SHP77 (cell line): ENCODE results near the gene CACNA1I.

Experiments used
- DNase-seq, 2 experiments: peaks; one replicate each; lab custom pipeline; 2025; lab: John Stamatoyannopoulos, UW

Gene CACNA1I

DNA sequence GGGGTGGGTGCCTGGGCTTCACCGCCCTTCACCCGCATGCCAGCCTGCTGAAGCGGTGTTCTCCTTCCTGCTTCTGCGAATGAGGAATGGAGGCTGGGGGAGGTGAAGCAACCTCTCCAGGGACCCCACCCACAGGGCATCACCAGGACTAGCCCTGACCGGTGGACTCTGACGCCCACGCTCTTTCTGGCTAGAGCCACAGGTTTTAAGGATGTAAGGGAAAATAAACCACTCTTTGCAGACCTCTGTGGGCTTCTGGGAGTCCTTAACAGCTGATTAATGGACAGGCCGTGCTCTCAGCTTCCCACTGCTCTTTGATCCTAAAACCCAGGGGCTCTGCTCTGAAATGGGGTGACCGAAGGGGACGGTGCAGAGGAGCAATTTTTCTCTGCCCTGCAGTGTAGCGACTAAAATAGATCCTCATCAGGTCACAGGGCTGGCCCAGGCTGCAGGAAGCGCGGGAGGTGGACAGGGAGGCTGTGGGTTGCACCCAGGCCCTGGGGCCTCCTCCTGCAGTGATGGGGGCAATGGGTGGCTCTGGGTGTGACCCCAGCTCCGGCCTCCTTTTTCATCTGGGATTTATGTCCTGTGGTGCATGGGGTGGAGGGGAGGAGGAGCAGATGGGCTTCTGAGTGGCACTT, 127.4 kb downstream of the CACNA1I start:
- DNase-seq, result no peak

DNA sequence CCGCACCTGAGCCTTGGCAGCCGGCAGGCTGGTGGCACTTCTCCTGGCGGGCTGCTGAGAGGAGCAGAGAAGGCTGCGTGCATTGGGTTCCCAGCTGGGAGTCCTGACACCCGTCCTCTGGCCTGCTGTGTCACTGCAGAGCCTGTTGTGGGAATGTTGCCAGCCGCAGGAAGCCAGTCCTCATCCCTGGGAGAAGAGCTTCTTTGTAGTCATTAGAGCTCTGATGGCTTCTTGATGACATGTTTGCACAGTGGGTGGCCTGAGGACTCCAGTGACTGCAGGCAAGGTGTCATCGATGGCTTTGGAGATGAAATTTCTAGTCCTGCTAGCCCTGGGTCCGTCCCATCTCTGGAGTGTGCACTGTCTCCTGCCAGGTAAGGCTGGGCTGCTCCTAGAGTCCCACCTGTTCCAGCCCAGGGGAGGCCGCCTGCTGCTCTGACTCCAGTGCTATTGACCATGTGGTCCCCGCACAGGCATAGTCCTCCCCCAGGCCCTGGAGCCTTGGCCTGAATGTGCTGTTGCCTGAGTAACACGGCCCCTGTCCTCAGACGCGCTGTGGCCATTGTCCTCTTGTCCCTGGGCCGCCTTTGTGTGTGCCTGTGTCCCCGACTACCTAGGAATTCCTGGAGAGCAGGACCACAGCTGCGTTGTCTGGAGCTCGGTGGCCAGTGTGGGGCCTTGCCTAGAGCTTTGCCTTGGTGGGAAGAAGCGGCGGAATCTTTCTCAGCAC, 129.2 kb downstream of the CACNA1I start:
- DNase-seq, result peak; percentile 57 to 84

DNA sequence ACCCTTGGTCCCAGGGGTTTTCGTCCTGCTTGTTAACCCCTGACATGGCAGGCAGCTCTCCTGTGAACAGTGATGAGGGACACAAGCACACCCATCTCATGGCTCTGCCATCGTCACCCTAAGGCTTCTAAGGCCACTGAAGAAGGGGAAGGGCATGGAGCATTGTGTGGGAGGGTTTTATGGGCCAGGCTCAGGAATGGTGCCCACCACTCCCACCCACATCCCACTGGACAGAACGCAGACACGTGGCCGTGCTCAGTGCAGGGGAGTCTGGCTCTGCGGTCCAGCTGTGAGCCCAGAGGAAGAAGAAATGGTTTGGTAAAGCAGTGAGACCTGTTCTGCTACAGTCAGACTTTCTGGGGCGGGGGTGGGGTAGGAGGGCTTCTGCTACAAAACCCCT, 130.0 kb downstream of the CACNA1I start:
- DNase-seq, result no peak

DNA sequence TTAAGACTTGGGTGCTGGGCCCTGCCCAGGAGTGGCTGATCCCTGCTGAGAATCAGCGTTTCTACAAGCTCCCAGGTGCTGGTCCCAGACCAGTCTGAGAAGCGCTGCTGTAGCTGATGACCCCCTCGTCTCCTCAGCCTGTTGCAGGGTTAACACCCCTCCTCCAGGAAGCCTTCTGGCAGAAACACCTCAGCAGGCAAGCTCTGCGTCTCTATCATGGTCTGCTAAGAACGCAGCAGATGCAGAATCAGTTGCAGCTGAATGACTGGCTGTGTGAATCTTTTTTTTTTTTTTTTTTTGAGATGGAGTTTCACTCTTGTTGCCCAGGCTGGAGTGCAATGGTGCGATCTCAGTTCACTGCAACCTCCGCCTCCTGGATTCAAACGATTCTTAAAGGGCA, 132.5 kb downstream of the CACNA1I start:
- no peak for DNase-seq

DNA sequence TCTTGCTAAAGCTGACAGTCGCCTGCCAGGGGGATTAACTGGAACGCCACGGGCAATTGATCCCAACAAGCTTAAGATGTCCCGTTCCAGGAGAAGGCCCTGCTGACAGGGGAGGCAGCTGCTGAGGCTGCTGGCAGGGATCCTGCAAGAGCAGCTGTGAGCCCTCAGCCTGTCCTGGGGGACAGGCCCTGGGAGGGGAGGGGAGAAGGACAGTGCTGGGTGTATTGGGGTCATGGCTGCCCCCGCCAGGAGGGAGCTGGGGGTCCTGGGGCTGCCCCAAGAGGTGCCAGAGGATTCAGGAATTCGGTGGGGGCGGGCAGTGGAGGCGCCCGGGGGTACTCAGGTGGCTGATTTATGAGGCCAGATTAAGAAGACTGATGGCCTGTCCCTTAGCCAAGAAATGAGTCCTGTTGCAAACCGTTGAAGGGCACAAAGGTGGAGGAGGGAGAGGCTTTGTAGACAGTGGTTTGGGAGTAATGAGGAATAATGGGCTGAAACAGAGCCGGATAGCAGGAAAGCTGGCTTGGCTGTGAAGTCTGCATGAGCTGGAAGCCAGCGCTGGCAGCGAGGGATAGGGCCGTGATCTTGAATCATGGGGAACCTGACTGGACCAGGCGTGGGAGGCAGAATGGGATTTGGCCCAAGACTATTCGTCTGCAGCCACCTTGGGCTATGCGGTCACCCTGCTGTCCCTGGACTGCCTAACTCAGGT, 133.5 kb downstream of the CACNA1I start:
- no peak for DNase-seq

DNA sequence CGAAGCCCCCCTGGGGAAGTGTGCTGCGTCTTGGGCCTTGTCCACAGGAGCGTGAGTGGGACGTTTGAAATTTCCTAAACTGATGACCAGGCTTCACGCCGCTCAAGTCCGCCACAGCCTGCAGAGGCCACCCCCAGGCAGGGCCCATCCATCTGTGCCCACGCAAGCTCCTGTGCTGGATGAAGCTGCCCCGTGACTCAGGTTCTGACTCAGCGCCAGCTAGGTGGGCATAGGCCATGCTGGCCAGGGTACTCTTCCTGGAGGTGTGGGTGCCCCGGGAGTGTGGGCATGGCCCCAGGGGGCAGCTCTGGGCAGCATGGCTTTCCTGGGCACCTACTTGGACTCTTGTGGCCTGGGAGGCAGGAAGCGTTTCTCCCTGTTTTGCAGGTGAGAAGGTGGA, 134.8 kb downstream of the CACNA1I start:
- no peak for DNase-seq

DNA sequence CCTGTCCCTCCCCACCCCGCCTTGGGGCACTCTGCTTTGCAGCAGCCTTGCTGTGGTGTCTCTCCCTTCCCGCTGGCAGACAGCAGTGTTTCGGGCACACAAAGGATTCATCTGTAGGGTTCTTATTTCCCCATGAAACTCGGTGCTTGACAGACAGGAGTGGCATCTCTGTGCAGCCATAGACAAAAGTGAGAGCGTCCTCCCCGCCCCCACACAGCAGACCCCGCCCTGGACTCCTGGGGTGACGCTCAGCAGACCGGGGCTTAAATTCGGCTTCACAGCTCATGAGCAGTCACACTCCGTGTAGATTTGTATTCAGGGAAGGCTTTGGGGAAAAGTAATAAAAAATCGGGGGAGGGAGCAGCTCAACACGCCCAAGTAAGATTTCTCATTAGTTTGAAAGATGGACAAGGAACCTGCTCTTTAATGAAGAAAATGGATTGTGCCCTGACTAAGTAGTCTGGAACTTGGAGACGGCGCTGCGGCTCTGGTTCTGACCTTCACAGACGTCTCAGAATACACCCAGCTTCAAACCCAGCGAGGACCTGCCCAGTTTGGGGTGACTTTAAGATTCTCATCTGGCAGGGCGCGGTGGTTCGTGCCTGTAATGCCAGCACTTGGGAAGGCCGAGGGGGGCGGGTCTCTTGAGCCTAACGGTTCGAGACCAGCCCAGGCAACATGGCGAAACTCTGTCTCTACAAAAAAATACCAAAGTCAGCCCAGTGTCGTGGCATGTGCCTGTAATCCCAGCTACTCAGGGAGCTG, 136.0 kb downstream of the CACNA1I start:
- no peak for DNase-seq

DNA sequence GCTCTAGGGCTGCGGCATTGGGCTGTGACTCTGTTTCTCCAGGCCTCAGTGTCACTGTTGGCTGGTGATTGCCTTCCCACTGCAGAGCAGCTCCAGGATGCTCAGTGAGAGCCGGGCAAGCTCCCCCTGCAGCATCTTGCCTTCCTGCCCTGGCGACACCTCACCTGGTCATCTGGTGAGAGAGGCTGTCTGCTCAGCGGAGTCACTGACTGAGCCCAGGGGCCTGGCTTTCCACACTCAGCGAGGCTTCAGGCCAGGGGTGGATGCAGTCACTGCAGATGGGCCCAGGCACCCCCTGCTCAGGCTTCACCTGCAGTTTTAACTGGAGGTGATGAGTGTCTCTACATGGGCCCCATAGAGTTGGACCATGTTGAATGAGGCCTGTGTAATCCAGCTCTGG, 136.8 kb downstream of the CACNA1I start:
- no peak for DNase-seq

DNA sequence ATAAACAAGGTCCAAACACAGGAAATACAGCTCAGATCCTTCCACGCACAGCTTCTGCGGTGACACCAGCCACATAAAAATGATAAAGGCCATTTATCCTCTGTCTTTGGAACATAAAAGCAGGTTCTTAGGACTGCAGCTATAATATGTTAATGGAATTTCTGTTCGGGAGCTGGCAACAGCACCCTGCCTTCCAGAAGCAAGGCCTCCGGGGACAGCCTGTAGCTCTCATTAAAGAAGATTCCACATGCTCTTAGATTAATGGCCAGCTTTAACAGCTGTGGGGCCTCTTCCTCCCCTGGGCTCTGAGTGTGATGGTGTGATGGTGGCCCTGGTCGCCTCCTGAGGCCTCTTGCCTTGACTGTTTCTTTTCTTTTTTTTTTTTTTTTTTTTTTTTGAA, 137.3 kb downstream of the CACNA1I start:
- DNase-seq, result no peak

DNA sequence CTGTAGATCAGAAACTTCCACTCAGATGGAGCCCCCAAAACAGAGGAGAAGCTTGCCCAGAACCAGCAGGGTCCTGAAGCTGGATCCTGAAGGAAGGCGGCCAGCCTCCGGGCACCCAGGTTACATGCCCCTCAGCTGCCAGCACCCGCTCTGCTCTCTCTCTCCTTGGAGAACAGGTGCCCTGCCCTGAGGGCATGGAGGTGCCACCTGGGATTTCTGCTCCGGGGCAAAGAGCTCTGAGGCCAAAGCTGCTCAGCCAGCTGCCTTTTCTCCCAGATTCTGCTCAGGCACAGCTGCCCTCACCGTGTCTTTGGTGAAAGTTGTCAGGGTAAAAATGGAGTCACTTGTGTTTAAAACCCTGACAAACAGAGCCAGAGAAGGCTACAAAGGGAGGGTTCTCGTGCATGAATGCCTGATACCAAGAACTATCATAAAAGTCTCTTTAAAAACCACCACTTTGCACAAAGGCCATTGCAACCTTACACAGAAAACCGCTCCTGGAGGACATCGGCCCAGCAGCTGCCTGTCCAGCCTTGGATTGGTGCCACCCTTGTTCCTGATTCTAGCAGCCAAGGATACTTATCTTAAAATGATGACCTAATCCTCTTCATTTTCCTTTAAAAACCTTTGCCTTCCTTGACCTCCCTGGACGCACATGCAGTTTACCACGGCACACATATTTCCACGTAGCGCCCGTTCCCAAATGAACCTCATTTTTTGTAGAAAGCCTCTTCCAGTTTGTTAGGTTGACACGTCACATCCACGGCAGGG, 140.0 kb downstream of the CACNA1I start:
- no peak for DNase-seq

DNA sequence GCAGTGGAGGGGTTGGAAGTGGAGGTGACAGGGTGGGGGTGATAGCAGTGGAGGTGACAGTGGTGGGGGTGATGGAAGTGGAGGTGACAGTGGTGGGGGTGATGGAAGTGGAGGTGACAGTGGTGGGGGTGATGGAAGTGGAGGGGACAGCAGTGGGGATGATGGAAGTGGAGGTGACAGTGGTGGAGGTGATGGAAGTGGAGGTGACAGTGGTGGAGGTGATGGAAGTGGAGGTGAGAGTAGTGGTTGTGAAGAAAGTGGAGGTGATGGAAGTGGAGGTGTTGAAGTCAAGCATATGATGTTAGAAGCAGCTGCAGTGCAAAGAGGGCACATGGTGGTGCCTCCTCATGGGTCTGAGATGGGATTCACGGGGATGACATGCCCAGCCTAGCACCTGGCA, 141.5 kb downstream of the CACNA1I start:
- no peak for DNase-seq

DNA sequence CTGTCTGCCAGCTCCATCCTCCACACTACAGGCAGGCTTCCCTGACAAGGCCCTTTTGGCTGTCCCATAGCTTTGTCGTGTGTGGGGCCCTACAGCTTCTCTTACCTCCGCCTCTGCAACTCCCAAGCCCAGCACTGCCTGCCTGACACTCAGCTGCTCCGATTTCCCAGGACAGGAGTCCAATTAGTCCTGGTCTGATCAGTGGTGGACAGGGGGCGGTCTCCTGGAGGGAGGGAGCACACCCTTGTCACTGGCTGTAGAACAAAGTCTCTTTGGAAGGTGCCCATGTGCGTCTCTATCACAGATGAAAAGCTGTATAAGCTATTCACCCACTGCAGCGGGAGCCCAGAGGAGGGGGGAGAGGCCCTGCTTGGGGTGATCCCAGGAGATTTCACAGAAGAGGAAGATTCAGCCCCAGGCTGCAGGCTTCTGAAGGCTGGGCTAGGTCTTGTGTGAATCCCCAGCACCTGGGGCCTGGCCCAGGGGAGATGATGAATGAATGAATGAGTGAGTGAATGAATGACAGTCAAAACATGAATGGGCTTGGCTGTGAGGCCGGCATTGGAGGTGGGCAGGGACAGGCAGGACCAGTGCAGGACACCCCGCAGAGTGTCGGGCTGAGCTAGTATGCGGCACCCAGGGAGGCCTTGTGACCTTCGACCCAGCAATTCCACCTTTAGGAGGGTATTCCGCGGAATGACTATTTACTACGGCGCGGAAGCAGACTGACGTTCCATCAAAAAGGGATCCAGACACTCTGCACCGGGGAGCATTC, 142.4 kb downstream of the CACNA1I start:
- no peak for DNase-seq

DNA sequence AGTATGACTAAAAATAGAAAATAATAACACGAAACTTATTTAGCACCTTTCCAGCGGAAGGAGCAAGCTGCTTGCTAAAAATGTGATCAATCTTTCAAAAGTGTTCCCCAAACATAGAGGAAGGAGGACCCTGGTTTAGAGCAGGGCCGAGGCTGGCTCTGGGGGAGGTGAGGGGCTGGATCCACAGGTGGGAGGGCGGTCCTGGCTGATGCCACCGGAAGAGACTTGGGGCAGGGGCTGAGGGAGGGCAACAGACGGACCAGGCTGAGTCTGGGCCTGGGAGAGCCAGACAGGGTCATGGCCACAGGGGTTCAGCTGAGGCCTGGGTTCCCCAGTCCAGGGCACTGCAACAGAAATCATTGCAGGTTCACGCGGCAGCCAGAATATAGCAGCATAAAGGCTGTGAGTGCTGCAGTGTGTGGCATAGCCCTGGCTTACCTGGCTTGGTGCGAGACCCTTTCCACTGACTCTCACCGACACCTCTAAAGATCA, 143.3 kb downstream of the CACNA1I start:
- DNase-seq, result no peak

DNA sequence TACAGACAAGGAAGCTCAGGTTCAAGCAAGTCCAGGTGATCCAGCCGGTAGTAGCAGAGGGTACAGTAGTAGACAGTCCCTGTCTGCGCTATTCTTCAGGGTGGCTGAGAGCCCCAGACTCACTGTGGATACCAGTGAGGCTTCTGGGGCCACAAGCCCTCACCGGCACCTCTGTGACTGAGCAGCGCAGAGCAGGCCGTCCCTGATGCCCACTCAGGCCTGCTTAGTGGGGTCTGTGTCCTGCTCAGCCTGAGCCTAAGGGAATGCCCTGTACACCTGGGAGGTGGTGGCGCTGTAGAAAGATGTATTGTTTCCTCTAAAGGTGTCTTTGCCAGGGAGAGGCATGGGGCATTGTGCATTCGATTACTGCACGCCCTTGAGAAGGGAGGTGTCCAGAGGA, 143.8 kb downstream of the CACNA1I start:
- no peak for DNase-seq

DNA sequence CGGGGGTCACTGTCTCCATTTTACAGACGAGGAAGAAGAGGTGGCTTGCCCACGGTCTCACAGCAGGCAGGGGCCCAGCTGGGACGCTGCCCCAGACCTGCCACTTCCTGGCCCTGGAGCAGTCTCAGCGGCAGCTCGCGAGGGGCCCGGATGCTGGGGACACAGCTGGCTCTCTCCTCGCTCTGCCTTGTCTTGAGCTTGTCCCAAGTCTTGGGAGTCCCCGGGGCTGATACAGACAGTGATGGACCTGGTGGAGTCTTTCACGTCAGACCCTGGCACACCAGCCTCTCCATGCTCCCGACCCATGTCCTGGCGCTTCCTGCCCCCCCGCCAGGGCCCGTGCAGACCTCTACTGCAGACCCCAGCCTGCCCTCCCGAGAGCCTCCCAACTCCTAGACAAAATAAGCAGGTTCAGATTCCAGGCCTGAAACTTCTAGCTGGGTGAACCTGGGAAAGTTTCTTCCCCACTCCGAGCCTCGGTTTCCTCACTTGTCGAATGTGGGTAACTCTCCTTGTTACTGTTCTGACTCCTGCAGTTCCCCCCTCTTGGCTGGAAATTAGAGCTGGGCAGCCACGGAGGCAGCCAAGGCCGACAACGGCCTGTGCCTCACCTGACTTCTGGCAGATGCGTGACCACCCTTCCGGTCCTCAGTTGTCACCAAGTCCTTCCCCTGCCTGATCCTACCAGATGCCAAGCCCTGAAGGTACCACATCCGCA, 145.4 kb downstream of the CACNA1I start:
- DNase-seq, result no peak

DNA sequence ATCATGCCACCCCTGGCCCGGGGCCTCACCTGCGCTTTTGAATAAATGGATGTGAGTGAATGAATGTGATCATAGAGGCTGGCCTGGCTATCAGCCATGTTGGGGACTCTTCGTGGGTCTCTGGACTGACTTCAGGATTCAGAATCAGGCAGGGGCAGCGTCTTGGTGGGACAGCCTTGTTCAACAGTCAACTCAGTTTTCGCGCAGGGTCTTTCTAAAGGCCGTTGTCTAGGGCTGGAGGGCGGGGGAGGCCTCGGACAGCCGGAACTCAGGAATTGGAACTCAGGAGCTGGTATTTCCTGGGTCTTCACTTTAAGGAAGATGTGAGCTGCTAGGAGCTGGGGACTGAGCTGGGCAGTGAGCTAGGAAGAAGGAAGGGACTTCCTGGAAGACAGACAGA, 146.0 kb downstream of the CACNA1I start:
- DNase-seq, result no peak

DNA sequence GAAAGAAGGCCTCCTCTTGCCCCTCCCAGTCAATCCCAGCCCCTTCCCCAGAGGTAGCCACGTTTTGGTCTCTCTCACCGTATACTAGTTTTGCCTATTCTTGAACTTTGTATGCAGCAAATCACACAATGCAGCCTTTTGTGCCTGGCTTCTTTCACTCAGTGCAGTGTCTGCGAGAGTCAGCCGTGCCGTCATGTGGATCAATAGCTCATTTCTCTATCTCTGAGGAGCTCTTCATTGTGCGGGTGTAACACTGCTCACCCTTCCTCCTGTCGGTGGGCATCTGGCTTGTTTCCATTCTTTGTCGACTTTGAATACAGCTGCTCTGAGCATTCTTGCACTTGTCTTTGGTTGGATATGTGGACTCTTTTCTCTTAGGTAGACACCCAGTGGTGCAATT, 146.5 kb downstream of the CACNA1I start:
- DNase-seq, result no peak

DNA sequence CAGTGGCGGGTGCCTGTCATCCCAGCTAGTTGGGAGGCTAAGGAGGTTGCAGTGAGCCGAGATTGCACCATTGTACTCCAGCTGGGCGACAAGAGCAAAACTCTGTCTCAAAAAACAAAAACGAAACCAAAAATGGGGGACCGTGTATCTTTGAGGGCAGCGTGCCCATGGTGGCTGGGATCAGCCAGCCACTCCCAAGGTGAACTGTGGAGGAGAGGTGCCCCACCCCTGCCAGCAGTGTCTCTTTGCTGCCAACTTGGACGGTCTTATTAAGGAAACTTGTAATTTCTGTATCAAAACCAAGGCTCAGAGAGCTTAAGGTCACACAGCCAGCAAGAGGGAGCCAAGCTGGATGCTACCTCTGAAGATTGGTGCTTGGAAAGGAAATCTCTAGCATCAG, 147.7 kb downstream of the CACNA1I start:
- no peak for DNase-seq

DNA sequence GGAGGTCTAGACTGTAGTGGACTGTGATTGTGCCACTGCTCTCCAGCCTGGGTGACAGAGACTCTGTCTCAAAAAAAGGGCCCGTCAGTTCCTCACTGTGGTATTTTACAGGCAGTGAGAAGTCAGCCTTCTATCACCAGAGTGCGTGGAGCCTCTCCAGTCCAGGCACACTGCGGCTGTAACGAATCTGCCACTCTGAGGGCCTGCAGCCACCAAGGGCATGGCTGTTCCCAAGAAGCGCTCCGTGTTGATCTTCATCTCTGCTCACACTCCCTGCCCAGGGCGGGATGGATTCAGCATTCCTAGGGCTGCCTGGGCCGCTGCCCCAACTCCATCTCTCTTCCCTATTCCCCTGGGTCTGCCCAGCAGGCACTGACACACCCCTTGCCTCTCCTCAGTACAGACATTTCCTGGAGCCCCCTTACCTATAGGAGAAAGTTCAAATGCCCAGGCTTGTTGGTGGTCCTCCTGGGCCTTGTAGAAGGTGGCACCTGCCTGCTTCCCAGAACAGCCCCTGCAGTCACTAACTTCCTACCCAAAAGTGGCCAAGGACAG, 148.4 kb downstream of the CACNA1I start:
- DNase-seq, result no peak
